ENCODE results near the gene GLI3. TPM values are rescaled to one million over a fixed set of nuclear protein-coding genes. Genes with fewer than 3 reads are reported as not detected.

GLI3 gene
- total and polyA plus RNA-seq, 9 donors: 7.6 to 25.2 (median 15.6) TPM

- no peak for DNase-seq
- 88% methylated on average over 7 of the region's 12 CpGs for WGBS (ENCODE audit: insufficient coverage)
- Histone ChIP-seq H3K27me3 (ENCODE audit: control insufficient read depth, insufficient read depth, low read length) (no peaks in the 10 kb centered on the region), H3K27ac (ENCODE audit: low read length) (no peak overlapping the region), H3K4me3 (ENCODE audit: low read length) (no peak overlapping the region), H3K36me3 (ENCODE audit: control insufficient read depth, insufficient read depth, low read length) (peaks cover 30% of the 10 kb centered on the region), H3K4me1 (ENCODE audit: control insufficient read depth, insufficient read depth, low read length) (peaks cover 26% of the 10 kb centered on the region), H3K9me3 (replicated peaks; ENCODE audit: control insufficient read depth, low read depth, low read length) (no peaks in the 10 kb centered on the region)
These were observed 255.7 kb downstream of the GLI3 start for GRCh38 chr7:41981046-41982040.

- Histone ChIP-seq H3K9me3 (replicated peaks; ENCODE audit: control insufficient read depth, low read depth, low read length) (no peaks in the 10 kb centered on the region), H3K4me3 (ENCODE audit: low read length) (no peak overlapping the region), H3K36me3 (ENCODE audit: control insufficient read depth, insufficient read depth, low read length) (peaks cover 33% of the 10 kb centered on the region), H3K4me1 (ENCODE audit: control insufficient read depth, insufficient read depth, low read length) (peaks cover 26% of the 10 kb centered on the region), H3K27me3 (ENCODE audit: control insufficient read depth, insufficient read depth, low read length) (no peaks in the 10 kb centered on the region), H3K27ac (ENCODE audit: low read length) (no peak overlapping the region)
- peak; percentile 89 for DNase-seq
- WGBS (ENCODE audit: insufficient coverage): 20% methylated on average over 2 of the region's 6 CpGs
These were observed 257.1 kb downstream of the GLI3 start for GRCh38 chr7:41979834-41980307.

GRCh38 chr7:41978858-41979257 is 258.2 kb downstream of the GLI3 start:
- WGBS (ENCODE audit: insufficient coverage): 78% methylated on average over 3 of the region's 4 CpGs
- H3K9me3 ChIP-seq (replicated peaks; ENCODE audit: control insufficient read depth, low read depth, low read length): no peaks in the 10 kb centered on the region
- no peak for DNase-seq
- H3K27ac ChIP-seq (ENCODE audit: low read length): no peak overlapping the region
- no peak overlapping the region for H3K4me3 ChIP-seq (ENCODE audit: low read length)
- H3K36me3 ChIP-seq (ENCODE audit: control insufficient read depth, insufficient read depth, low read length): peaks cover 38% of the 10 kb centered on the region
- H3K27me3 ChIP-seq (ENCODE audit: control insufficient read depth, insufficient read depth, low read length): no peaks in the 10 kb centered on the region
- H3K4me1 ChIP-seq (ENCODE audit: control insufficient read depth, insufficient read depth, low read length): peaks cover 26% of the 10 kb centered on the region

GRCh38 chr7:41977661-41978060 is 259.3 kb downstream of the GLI3 start:
- H3K36me3 ChIP-seq (ENCODE audit: control insufficient read depth, insufficient read depth, low read length): peaks cover 35% of the 10 kb centered on the region
- no peak for DNase-seq
- H3K9me3 ChIP-seq (replicated peaks; ENCODE audit: control insufficient read depth, low read depth, low read length): no peaks in the 10 kb centered on the region
- 74% methylated on average over 2 of the region's 3 CpGs for WGBS (ENCODE audit: insufficient coverage)
- no peaks in the 10 kb centered on the region for H3K27me3 ChIP-seq (ENCODE audit: control insufficient read depth, insufficient read depth, low read length)
- H3K4me1 ChIP-seq (ENCODE audit: control insufficient read depth, insufficient read depth, low read length): peaks cover 26% of the 10 kb centered on the region
- H3K27ac ChIP-seq (ENCODE audit: low read length): no peak overlapping the region
- no peak overlapping the region for H3K4me3 ChIP-seq (ENCODE audit: low read length)

- H3K36me3 ChIP-seq (ENCODE audit: control insufficient read depth, insufficient read depth, low read length): peaks cover 36% of the 10 kb centered on the region
- H3K27ac ChIP-seq (ENCODE audit: low read length): no peak overlapping the region
- 37% methylated on average over 9 of the region's 9 CpGs for WGBS (ENCODE audit: insufficient coverage)
- peaks cover 26% of the 10 kb centered on the region for H3K4me1 ChIP-seq (ENCODE audit: control insufficient read depth, insufficient read depth, low read length)
- H3K27me3 ChIP-seq (ENCODE audit: control insufficient read depth, insufficient read depth, low read length): no peaks in the 10 kb centered on the region
- H3K4me3 ChIP-seq (ENCODE audit: low read length): no peak overlapping the region
- peak; percentile 86 for DNase-seq
- H3K9me3 ChIP-seq (replicated peaks; ENCODE audit: control insufficient read depth, low read depth, low read length): no peaks in the 10 kb centered on the region
These were observed 259.8 kb downstream of the GLI3 start for GRCh38 chr7:41977151-41977651.

- WGBS (ENCODE audit: insufficient coverage): no CpG with 5 or more reads among the region's 2 CpGs
- no peak overlapping the region for H3K27ac ChIP-seq (ENCODE audit: low read length)
These were observed 260.6 kb downstream of the GLI3 start for GRCh38 chr7:41976411-41976810.

GRCh38 chr7:41975849-41976248 is 261.2 kb downstream of the GLI3 start:
- Histone ChIP-seq H3K27ac (ENCODE audit: low read length) (no peak overlapping the region), H3K9me3 (replicated peaks; ENCODE audit: control insufficient read depth, low read depth, low read length) (no peaks in the 10 kb centered on the region), H3K4me3 (ENCODE audit: low read length) (no peak overlapping the region), H3K36me3 (ENCODE audit: control insufficient read depth, insufficient read depth, low read length) (peaks cover 41% of the 10 kb centered on the region), H3K4me1 (ENCODE audit: control insufficient read depth, insufficient read depth, low read length) (peaks cover 17% of the 10 kb centered on the region), H3K27me3 (ENCODE audit: control insufficient read depth, insufficient read depth, low read length) (no peaks in the 10 kb centered on the region)
- no peak for DNase-seq

More at GRCh38 chr7:41976411-41976810, 260.6 kb downstream of the GLI3 start:
- Histone ChIP-seq H3K27me3 (ENCODE audit: control insufficient read depth, insufficient read depth, low read length) (no peaks in the 10 kb centered on the region), H3K9me3 (replicated peaks; ENCODE audit: control insufficient read depth, low read depth, low read length) (no peaks in the 10 kb centered on the region), H3K4me3 (ENCODE audit: low read length) (no peak overlapping the region), H3K4me1 (ENCODE audit: control insufficient read depth, insufficient read depth, low read length) (peaks cover 21% of the 10 kb centered on the region), H3K36me3 (ENCODE audit: control insufficient read depth, insufficient read depth, low read length) (peaks cover 42% of the 10 kb centered on the region)
- no peak for DNase-seq

GRCh38 chr7:41974870-41975557 is 262.0 kb downstream of the GLI3 start:
- peaks cover 9% of the 10 kb centered on the region for H3K4me1 ChIP-seq (ENCODE audit: control insufficient read depth, insufficient read depth, low read length)
- WGBS (ENCODE audit: insufficient coverage): no CpG with 5 or more reads among the region's 4 CpGs
- peaks cover 41% of the 10 kb centered on the region for H3K36me3 ChIP-seq (ENCODE audit: control insufficient read depth, insufficient read depth, low read length)
- no peak overlapping the region for H3K27ac ChIP-seq (ENCODE audit: low read length)
- H3K9me3 ChIP-seq (replicated peaks; ENCODE audit: control insufficient read depth, low read depth, low read length): no peaks in the 10 kb centered on the region
- no peak overlapping the region for H3K4me3 ChIP-seq (ENCODE audit: low read length)
- no peak for DNase-seq
- H3K27me3 ChIP-seq (ENCODE audit: control insufficient read depth, insufficient read depth, low read length): no peaks in the 10 kb centered on the region

GRCh38 chr7:41973202-41973730 is 263.7 kb downstream of the GLI3 start:
- WGBS (ENCODE audit: insufficient coverage): no CpG with 5 or more reads among the region's 8 CpGs
- no peak overlapping the region for H3K27ac ChIP-seq (ENCODE audit: low read length)
- H3K9me3 ChIP-seq (replicated peaks; ENCODE audit: control insufficient read depth, low read depth, low read length): no peaks in the 10 kb centered on the region
- no peak overlapping the region for H3K4me3 ChIP-seq (ENCODE audit: low read length)
- peaks cover 45% of the 10 kb centered on the region for H3K36me3 ChIP-seq (ENCODE audit: control insufficient read depth, insufficient read depth, low read length)
- peaks cover 8% of the 10 kb centered on the region for H3K4me1 ChIP-seq (ENCODE audit: control insufficient read depth, insufficient read depth, low read length)
- H3K27me3 ChIP-seq (ENCODE audit: control insufficient read depth, insufficient read depth, low read length): no peaks in the 10 kb centered on the region
- no peak for DNase-seq

GRCh38 chr7:41972776-41973175 is 264.2 kb downstream of the GLI3 start:
- Histone ChIP-seq H3K4me3 (ENCODE audit: low read length) (no peak overlapping the region), H3K27ac (ENCODE audit: low read length) (no peak overlapping the region), H3K4me1 (ENCODE audit: control insufficient read depth, insufficient read depth, low read length) (peaks cover 8% of the 10 kb centered on the region), H3K9me3 (replicated peaks; ENCODE audit: control insufficient read depth, low read depth, low read length) (no peaks in the 10 kb centered on the region), H3K27me3 (ENCODE audit: control insufficient read depth, insufficient read depth, low read length) (no peaks in the 10 kb centered on the region), H3K36me3 (ENCODE audit: control insufficient read depth, insufficient read depth, low read length) (peaks cover 42% of the 10 kb centered on the region)
- no CpG with 5 or more reads among the region's 4 CpGs for WGBS (ENCODE audit: insufficient coverage)
- no peak for DNase-seq
